ENCODE results near the gene FADS1. TPM values are rescaled to one million over a fixed set of nuclear protein-coding genes. Genes with fewer than 3 reads are reported as not detected.

Gene FADS1
- total RNA-seq, 4 donors from 2014 or later: 4.9 to 9.9 (median 6.7) TPM

DNA sequence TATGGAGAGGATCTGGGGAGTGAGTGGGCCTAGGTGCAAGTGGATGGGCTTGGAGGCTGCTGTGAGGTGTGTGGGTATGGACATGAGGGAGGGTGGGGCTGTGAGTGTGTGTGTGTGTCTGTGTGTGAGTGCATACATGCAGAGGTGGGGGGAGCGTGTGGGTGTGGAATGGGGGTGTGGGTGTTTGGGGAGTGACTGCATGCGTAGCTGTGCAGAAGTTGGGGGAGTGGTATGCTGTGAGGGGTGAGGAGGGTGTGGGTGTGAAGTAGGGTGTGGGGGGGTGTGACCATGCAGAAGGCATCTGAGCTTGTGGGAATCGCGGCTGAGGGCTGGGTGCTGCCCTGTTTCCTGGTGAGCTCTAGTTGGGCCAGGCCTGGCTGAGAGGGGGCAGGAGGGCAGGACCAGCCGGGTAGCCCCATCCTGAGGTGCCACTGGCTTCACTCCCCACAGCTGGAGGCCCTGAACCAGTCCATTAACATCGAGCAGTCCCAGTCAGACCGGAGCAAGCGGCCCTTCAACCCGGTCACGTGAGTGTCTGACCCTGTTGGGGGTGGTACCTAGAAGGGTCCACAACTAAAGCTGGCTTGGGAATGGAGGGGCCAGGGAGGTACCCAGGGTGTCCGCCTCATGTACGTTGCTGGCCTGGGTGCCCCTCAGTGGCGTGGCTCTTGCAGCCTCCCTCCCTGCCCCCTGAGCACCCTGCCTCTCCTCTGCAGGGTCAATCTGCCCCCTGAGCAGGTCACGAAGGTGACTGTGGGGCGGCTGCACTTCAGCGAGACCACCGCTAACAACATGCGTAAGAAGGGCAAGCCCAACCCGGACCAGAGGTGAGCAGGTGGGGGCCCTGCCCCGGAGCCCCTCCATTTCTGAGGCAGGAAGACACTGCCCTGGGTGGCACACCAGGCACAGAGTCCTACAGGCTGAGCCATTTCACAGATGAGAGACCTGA lies 40.9 kb downstream of the FADS1 start:
- Histone ChIP-seq H3K4me3 (no peak overlapping the region), H3K36me3 (peaks cover 0 to 30% (median 0%) of the 10 kb centered on the region in 3 donors), H3K27ac (no peak overlapping the region), H3K4me1 (peaks cover 0 to 6% (median 0%) of the 10 kb centered on the region in 4 donors), H3K27me3 (no peaks in the 10 kb centered on the region), H3K9me3 (no peaks in the 10 kb centered on the region)
- DNase-seq: no peak
- TF ChIP-seq, protein P1, sequence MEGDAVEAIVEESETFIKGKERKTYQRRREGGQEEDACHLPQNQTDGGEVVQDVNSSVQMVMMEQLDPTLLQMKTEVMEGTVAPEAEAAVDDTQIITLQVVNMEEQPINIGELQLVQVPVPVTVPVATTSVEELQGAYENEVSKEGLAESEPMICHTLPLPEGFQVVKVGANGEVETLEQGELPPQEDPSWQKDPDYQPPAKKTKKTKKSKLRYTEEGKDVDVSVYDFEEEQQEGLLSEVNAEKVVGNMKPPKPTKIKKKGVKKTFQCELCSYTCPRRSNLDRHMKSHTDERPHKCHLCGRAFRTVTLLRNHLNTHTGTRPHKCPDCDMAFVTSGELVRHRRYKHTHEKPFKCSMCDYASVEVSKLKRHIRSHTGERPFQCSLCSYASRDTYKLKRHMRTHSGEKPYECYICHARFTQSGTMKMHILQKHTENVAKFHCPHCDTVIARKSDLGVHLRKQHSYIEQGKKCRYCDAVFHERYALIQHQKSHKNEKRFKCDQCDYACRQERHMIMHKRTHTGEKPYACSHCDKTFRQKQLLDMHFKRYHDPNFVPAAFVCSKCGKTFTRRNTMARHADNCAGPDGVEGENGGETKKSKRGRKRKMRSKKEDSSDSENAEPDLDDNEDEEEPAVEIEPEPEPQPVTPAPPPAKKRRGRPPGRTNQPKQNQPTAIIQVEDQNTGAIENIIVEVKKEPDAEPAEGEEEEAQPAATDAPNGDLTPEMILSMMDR (IDR thresholded peaks at IDR 0.05): no peak
- TF ChIP-seq POLR2A (IDR thresholded peaks at IDR 0.05): no peak

DNA sequence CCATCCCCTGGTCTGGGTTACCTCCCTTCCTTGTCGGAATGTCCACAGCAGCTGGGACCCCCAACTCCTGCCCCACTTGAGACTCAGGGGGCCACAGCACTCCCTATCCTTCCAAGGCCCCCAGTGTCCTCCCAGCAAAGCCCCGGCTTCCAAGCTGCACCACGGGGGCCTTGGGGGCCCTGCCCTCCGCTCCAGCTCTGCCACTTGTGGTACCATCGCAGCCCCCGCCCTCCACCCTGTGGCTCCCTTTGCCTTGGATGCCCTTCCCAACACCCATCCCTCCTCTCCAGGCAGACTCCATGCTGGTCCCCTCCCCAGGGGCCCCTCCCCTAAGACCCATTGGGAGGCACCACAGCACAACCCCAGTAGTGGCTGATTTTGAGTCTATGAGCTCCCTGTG lies 41.7 kb downstream of the FADS1 start:
- Histone ChIP-seq H3K4me3 (no peak overlapping the region), H3K27me3 (no peaks in the 10 kb centered on the region), H3K4me1 (peaks cover 0 to 6% (median 0%) of the 10 kb centered on the region in 4 donors), H3K27ac (no peak overlapping the region), H3K9me3 (no peaks in the 10 kb centered on the region), H3K36me3 (peaks cover 0 to 24% (median 0%) of the 10 kb centered on the region in 3 donors)
- TF ChIP-seq, protein P1 (IDR thresholded peaks at IDR 0.05): no peak
- TF ChIP-seq POLR2A (IDR thresholded peaks at IDR 0.05): no peak
- no peak for DNase-seq

DNA sequence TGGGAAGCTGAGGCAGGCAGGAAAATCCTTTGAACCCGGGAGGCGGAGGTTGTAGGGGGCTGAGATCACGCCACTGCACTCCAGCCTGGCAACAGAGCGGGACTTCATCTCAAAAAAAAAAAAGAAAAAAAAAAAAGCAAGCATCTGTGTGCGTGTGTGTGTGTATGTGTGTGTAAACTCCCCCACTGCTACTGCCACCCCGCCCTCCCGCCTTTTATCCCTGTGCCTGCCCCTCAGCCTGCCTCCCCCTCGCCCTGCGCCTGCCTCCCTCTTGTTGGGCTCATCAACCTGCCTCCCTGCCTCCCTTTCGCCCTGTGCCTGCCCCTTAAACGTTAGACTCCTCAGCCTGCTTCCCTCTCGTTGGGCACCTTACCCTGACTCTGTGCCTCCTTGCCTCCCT lies 42.4 kb downstream of the FADS1 start:
- no peak for DNase-seq
- H3K27ac ChIP-seq: no peak overlapping the region
- peaks cover 0 to 6% (median 0%) of the 10 kb centered on the region in 4 donors for H3K4me1 ChIP-seq
- TF ChIP-seq, protein P1 (IDR thresholded peaks at IDR 0.05): no peak
- no peaks in the 10 kb centered on the region for H3K27me3 ChIP-seq
- H3K4me3 ChIP-seq: no peak overlapping the region
- H3K36me3 ChIP-seq: peaks cover 0 to 21% (median 0%) of the 10 kb centered on the region in 3 donors
- H3K9me3 ChIP-seq: no peaks in the 10 kb centered on the region

DNA sequence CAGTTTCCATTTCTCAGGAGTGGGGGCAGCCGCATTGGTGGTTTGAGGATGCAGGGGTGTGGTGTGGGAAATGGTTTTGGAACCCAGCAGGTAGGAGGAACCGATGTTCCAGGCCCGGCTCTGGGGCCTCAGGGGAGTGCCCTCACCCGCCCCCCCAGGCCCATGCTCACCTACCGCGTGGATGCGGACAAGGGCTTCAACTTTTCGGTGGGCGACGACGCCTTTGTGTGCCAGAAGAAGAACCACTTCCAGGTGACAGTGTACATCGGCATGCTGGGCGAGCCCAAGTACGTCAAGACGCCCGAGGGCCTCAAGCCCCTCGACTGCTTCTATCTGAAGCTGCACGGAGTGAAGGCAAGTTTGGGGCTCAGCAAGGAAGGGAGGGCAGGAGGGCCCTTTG lies 43.0 kb downstream of the FADS1 start:
- Histone ChIP-seq H3K4me1 (peaks cover 0 to 6% (median 0%) of the 10 kb centered on the region in 4 donors), H3K27ac (no peak overlapping the region), H3K27me3 (no peaks in the 10 kb centered on the region), H3K4me3 (no peak overlapping the region), H3K36me3 (peaks cover 0 to 15% (median 0%) of the 10 kb centered on the region in 3 donors), H3K9me3 (no peaks in the 10 kb centered on the region)
- TF ChIP-seq POLR2A (IDR thresholded peaks at IDR 0.05): no peak
- TF ChIP-seq, protein P1 (IDR thresholded peaks at IDR 0.05): no peak
- no peak for DNase-seq

DNA sequence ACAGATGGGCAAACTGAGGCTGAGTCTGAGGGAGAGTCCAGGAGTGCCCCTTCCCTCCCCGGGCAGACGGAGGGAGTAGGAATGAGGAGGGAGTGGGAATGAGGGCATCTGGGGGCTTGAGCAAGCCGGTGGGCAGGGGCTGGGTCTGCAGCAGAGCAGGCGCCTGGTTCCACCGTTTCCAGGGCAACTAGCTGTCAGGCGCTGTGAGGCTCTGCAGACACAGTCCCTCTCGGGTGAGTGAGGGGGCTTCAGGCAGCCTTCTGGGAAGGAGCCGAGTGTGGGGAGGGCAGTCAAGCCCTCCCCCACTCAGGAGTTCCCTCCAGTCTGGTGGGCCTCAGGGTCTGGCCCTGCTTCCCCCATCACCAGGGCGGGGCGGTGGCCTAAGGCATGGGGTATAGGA lies 43.4 kb downstream of the FADS1 start:
- no peaks in the 10 kb centered on the region for H3K27me3 ChIP-seq
- no peak overlapping the region for H3K4me3 ChIP-seq
- no peak overlapping the region for H3K27ac ChIP-seq
- TF ChIP-seq, protein P1 (IDR thresholded peaks at IDR 0.05): no peak
- no peak for TF ChIP-seq POLR2A (IDR thresholded peaks at IDR 0.05)
- no peaks in the 10 kb centered on the region for H3K9me3 ChIP-seq
- no peak for DNase-seq
- peaks cover 0 to 6% (median 0%) of the 10 kb centered on the region in 4 donors for H3K4me1 ChIP-seq
- peaks cover 0 to 14% (median 0%) of the 10 kb centered on the region in 3 donors for H3K36me3 ChIP-seq

Measured in Peyer's patch (tissue), 4 donors.